GM23248 (cell line): ENCODE data around the gene RPL35.

Source experiments
- EZH2 ChIP-seq: fragments of 200-600 bp; sonication (generic); IDR thresholded peaks from 2 replicates; pipeline ENCODE4 v1.6.1; 2018; ENCODE audit warnings: antibody characterized with exemption, mild to moderate bottlenecking; ENCODE audit not compliant: insufficient read depth, poor library complexity, severe bottlenecking
- EZH2phosphoT487 ChIP-seq: fragments of 200-600 bp; sonication (generic); IDR thresholded peaks from 2 replicates; pipeline ENCODE4 v1.6.1; 2018; ENCODE audit warnings: antibody characterized with exemption, moderate library complexity, mild to moderate bottlenecking, low read depth; ENCODE audit not compliant: insufficient read depth

DNA sequence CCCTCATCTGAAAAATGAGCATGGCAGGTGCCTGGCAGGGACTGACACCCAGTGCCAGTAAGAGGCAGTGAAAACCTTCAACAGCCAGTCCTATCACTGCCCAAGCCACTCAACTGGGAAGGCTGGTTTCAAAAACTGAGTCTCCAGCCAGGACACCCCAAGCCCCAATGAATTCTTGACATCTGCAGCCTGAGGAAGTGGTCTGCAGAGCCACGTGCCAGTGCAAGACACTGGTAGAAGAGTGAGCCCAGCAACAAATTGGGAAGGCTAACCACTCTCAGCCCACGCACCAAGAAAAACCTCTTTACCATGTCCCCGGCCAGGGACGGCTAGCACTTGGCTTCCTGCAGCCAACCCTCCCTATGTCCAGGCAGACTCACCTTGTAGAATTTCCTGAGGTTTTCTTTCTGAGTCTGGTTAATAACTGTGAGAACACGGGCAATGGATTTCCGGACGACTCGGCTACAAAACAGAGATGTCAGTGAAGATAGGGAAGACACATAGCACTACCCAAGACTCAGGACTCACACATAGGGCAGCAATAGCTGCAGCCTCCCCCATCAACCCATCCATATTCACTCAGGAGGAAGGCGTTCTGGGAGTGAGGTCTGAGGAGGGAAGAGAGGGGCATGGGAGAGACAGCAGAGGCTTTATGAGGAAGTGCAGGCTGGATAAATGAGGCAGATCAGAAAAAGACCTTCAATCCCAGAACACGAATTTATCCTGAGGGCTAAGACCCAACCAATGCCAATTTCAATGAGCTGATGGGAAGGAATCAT is 1.8 kb downstream of the RPL35 start:
- TF ChIP-seq EZH2 (no peak), EZH2phosphoT487 (no peak)
